GM18505 (cell line): ENCODE measurements around the gene EPHA6.
"Not testable (repeated sequence)": the region's sequence is repeated elsewhere in the genome, so short reads cannot be mapped to it uniquely, and the experiment has no call there.

ENCODE experiments used
- ATAC-seq: cut with Tn5 transposase; IDR thresholded peaks from one replicate; pipeline ENCODE4 v1.9.1; 2021; ENCODE audit not compliant: unreplicated experiment
- POLR2A ChIP-seq: IDR thresholded peaks from 4 replicates; pipeline ENCODE4 v1.6.1; 2011; ENCODE audit warnings: borderline replicate concordance; ENCODE audit not compliant: insufficient read depth, insufficient read length; ENCODE audit errors: extremely low read depth

The EPHA6 gene

GRCh38 chr3:97265237-97266005, 451.0 kb downstream of the EPHA6 start:
- TF ChIP-seq POLR2A = no peak
- no peak for ATAC-seq

DNA sequence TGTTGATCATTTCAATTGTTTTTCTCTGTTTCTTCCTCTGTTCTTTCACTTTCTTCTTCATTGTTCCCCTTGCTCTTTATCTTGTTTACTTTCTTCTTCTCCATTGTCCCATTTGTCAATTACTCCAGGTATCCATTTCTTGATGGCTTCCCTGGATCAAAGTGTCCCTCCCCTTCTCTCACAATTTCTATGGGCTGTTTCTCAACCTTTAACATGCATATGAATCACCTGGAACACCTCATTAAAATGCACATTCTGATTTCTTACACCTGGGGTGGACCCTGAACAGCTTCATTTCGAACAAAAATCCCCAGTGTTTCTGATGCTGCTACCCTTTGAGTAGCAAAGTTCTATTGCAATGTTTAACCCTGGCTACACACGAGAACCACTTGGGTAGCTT, 454.8 kb downstream of the EPHA6 start:
- TF ChIP-seq POLR2A = no peak
- no peak for ATAC-seq

GRCh38 chr3:97276879-97277550, 462.6 kb downstream of the EPHA6 start:
- ATAC-seq = not testable (repeated sequence)

DNA sequence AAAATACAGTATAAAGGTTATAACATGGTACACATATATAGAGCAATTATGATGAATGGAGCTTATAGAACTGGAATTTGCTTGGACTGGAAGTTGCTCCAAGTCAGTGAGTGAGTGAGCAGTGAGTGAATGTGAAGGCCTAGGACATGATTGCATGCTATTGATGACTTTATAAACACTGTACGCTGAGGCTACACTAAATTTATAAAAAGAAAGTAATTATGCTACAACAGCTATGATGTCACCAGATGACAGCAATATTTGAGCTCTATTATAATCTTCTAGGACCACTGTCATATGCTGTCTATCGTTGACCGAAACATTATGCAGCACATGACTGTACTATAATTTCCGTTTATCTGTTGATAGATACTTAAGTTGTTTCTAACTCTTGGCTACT, 463.3 kb downstream of the EPHA6 start:
- ATAC-seq = no peak
- TF ChIP-seq POLR2A = no peak

DNA sequence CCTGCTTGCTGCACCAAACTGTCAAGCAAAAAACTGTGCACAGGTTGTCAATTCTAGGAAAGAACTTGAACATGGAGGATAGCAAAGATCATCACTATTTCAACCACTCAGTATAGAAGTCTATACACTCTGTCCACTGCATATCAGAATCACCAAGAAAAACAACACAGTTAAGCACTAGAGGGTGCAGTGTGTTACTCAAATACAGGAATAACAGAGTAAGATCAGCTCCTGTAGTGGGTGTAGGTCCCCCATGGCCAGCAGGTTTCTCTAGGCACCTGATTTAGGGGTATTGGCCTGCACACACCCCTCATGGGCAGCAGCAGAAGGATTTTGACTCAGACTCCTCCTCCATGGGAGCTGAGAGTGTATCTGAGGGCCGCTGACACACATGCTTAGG, 464.1 kb downstream of the EPHA6 start:
- ATAC-seq = no peak
- TF ChIP-seq POLR2A = no peak

- no peak for TF ChIP-seq POLR2A
- no peak for ATAC-seq
Measured at GRCh38 chr3:97291901-97292300, 477.5 kb downstream of the EPHA6 start.

DNA sequence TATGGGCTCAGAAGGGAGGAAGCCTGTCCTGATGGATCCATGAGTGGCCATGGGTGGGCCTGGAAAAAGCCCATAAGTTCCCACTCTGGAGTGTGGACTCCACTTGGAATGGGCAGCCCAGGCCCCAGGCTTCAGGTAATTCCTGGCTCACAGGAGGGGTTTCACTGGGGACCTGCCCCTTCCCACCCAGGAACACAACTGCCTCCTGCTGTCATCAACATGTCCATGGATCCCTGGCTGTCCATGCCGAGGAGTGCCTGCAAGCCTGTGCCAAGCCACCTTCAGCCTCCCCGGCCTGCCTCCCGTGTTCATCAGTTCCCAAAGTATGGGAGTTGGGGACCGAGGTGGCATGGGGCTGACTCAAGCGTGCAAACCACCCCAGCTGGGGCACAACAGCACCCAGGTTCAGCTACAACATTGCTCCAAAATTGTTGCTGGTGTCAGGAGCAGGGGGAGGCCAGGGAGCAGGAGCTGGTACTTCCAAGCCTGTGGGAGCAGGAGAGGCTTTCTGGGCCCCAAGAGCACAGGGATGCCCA, 479.3 kb downstream of the EPHA6 start:
- no peak for ATAC-seq
- TF ChIP-seq POLR2A = no peak

GRCh38 chr3:97297032-97297431, 482.6 kb downstream of the EPHA6 start:
- no peak for TF ChIP-seq POLR2A
- no peak for ATAC-seq

GRCh38 chr3:97301114-97301513, 486.7 kb downstream of the EPHA6 start:
- TF ChIP-seq POLR2A = no peak
- no peak for ATAC-seq

DNA sequence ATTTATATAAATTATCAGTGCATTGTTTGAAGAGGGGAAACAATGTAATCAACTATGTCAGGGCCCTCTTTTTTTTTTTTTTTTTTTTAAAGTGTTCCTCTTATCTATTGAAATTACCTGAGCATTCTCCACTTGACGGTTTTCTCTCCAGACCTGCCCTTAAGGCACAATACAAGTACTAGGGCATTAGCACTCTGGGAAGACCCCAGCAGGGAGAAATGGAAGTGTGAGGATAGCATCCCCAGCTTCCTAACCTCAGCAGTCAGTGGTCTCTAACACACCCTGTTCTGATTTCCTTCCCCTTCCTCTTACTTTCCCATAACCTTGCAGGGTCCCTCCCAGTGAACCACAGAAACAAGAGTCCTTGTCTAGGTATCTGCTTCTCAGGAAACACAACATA, 491.8 kb downstream of the EPHA6 start:
- ATAC-seq = no peak
- TF ChIP-seq POLR2A = no peak

GRCh38 chr3:97338375-97338774, 524.0 kb downstream of the EPHA6 start:
- no peak for ATAC-seq
- no peak for TF ChIP-seq POLR2A

DNA sequence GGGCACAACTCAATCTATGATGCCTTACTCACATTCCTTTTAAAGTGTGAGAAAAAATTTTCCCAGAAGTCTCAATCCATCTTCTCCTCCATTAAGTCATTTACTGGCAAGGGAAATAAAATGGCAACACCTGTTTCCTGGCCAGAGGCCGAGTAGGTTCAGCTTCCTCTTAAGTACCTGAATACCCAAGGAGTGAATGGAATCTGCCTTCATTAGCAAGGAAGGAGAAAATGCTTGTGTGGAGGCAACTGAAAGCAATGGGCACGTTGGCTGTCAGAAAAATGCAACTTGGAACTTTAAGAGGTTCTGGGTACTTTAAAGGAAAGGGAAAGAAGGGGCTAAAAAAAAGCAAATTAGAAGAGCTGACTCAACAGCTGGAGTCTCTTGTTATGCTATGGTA, 526.5 kb downstream of the EPHA6 start:
- TF ChIP-seq POLR2A = no peak
- ATAC-seq = no peak

GRCh38 chr3:97347780-97348179, 533.4 kb downstream of the EPHA6 start:
- TF ChIP-seq POLR2A = no peak
- ATAC-seq = no peak

DNA sequence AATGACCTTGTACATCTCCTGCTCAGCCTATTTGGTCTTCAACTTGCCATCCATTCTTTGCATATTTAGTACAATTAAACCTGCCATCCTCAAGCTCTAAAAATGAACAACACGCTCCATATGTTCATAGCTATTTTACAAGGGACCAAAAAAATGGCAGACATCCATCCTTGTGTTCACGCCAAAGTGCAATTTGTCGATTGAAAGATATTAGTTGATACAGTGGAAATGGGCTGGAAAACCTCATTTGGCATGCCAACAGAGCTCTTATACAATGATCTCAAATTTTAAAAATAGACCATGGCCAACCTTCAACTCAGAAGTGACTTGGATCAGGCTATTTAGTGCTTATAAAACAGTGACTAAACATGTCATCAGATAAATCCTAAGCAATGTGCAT, 536.6 kb downstream of the EPHA6 start:
- ATAC-seq = no peak
- TF ChIP-seq POLR2A = no peak

GRCh38 chr3:97353176-97353575, 538.8 kb downstream of the EPHA6 start:
- TF ChIP-seq POLR2A = no peak

DNA sequence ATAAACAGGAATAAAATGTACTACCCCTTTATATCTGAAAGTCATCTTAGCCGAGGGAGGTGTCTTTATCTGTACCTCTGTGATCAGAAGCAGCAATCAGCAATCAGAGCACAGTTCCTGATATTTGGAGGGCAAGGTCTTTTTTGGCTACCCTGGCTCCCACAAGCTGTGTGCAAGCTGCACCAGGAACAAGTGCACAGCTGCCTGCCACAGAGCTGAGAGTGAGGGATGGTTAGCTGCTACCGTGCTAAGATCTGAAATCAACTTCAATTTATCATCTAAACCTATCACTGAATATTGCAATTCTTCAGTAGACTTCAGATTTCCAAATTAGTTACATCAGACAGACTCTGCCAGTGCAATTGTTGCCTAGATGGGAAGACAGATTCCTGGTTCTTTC, 545.6 kb downstream of the EPHA6 start:
- ATAC-seq = no peak
- no peak for TF ChIP-seq POLR2A

More at GRCh38 chr3:97353176-97353575, 538.8 kb downstream of the EPHA6 start:
- no peak for ATAC-seq
